ENCODE data around the gene RETREG1.
"Not testable (repeated sequence)": the region's sequence is repeated elsewhere in the genome, so short reads cannot be mapped to it uniquely, and the experiment has no call there.

The RETREG1 gene

DNA sequence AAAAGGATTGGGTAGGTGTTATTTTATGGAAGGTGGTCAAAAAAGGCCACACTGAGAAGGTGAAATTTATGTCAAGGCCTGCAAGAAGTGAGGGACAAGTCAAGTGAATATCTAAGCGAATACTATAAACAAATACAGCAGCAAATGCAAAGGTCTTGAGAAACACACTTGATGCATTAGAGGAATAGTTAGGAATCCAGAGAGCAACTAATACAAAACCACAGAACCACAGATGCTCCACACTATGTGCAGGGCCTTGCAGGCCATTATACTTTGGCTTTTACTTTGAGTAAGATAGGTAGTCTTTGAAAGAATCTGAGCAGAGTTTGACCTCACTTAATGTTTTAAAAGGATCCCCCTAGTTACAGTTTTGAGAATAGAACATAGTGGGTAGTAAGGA, 155.8 kb downstream of the RETREG1 start:
- ATAC-seq (no peak), DNase-seq (ENCODE audit: low spot score in 2 of 2) (no peak)
- H3K36me3 Mint-ChIP-seq: peaks cover 97% of the 10 kb centered on the region
- H3K27ac Mint-ChIP-seq: peak overlapping the region; percentile 51
- peak overlapping the region; percentile 10 for H3K4me3 Mint-ChIP-seq
- H3K4me1 Mint-ChIP-seq: peaks cover 75% of the 10 kb centered on the region
- H3K9me3 Mint-ChIP-seq: no peaks in the 10 kb centered on the region

DNA sequence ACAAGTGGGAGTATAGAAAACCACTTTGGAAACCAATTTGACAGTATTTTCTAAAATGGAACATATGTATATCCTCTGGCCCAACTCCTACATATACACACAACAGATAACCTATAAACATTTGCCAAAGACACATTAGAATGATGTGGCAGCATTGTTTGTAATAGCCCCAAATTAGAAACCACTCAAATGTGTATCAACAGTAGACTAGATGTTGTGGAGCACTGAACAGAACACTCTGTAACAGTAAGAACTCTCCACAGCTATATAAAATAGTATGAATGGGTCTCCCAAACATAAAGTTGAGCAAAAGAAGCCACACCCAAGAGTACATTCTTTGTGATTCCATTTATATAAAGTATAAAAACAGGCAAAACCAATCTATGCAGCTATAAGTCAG, 157.3 kb downstream of the RETREG1 start:
- H3K4me1 Mint-ChIP-seq: peaks cover 63% of the 10 kb centered on the region
- peak overlapping the region; percentile 27 for H3K27ac Mint-ChIP-seq
- no peak for DNase-seq (ENCODE audit: low spot score in 2 of 2)
- no peaks in the 10 kb centered on the region for H3K9me3 Mint-ChIP-seq
- H3K4me3 Mint-ChIP-seq: no peak overlapping the region
- ATAC-seq: peak; percentile 68
- H3K36me3 Mint-ChIP-seq: peaks cover 98% of the 10 kb centered on the region

DNA sequence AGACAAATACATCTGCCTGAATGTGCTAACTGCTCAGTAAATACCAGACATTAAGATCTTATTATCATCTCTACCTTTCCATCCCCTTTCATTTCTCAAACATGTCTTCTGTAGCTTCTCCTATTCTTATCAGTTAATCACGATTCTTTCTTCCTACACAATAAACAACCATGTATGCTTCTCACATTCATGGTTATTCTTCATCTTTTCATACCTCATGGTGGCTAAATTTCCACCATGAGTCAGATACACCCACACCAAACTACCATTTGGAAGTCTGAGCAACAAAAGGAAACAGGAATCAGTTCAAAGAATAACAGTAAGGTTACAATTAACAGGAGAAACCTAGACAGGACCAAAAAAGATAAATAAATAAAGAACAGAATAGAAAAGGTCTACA, 158.9 kb downstream of the RETREG1 start:
- H3K4me1 Mint-ChIP-seq: peaks cover 51% of the 10 kb centered on the region
- H3K9me3 Mint-ChIP-seq: no peaks in the 10 kb centered on the region
- peak overlapping the region; percentile 1 for H3K4me3 Mint-ChIP-seq
- DNase-seq (ENCODE audit: low spot score in 2 of 2): no peak
- H3K27ac Mint-ChIP-seq: peak overlapping the region; percentile 2
- ATAC-seq: peak; percentile 64
- H3K36me3 Mint-ChIP-seq: peaks cover 100% of the 10 kb centered on the region

DNA sequence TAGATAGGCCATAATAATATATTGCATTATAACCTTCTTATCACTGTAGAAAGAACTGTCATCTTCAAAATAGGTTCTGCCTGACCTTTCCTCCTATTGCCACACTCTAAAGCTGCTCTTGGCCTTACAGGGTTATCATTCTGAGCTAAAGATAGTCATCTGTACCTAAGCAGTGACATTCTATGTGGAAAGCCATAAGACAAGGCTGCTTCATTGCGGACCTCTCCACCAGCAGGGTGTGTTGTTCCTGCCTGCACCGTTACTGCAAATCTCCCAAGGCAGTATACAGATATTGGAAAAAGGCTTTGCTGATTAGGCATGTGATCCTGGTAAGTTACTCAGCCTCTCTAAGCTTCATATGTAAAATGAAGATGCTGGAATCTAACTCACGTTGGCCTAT, 159.3 kb downstream of the RETREG1 start:
- Mint-ChIP-seq H3K4me3 (peak overlapping the region; percentile 1), H3K4me1 (peaks cover 51% of the 10 kb centered on the region), H3K36me3 (peaks cover 100% of the 10 kb centered on the region), H3K27ac (peak overlapping the region; percentile 2), H3K9me3 (no peaks in the 10 kb centered on the region)
- no peak for DNase-seq (ENCODE audit: low spot score in 2 of 2)
- no peak for ATAC-seq

DNA sequence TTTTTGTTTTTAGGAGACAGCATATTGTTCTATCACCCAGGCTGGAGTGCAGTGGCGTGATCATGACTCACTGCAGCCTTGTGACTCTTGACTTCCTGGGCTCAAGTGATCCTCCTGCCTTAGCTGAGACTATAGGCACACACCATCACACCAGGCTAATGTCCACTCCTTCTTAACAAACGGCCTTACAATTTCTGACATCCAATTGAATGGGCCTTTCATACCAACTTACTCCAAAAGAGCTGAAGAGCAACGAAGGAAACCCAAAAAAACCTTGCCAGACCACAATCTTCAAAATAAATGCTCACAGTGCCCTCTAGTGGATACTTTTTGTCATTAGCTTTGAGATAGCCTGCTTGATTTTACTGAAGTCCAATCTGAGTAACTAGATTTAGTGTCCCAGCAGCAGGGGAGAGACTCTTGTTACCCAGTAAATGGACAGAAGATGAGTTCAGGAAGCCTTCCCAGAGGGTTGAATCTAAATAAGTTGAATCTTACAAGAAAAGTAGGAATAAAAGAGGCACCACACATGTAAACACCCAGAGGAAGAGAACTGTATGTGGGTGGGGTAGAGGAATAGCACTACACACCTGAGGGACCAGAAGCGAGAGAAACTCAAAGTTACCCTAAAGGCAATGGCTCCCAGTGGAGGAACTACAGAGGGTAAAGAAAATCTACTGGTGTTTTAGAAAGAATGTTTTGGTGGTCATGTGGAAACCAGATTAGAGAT, 160.5 kb downstream of the RETREG1 start:
- DNase-seq (ENCODE audit: low spot score in 2 of 2): peak in 1 of 2 donors; percentile 63
- Mint-ChIP-seq H3K4me3 (peak overlapping the region; percentile 44), H3K9me3 (no peaks in the 10 kb centered on the region), H3K36me3 (peaks cover 100% of the 10 kb centered on the region), H3K27ac (peak overlapping the region; percentile 93), H3K4me1 (peaks cover 42% of the 10 kb centered on the region)
- peak; percentile 89 for ATAC-seq

DNA sequence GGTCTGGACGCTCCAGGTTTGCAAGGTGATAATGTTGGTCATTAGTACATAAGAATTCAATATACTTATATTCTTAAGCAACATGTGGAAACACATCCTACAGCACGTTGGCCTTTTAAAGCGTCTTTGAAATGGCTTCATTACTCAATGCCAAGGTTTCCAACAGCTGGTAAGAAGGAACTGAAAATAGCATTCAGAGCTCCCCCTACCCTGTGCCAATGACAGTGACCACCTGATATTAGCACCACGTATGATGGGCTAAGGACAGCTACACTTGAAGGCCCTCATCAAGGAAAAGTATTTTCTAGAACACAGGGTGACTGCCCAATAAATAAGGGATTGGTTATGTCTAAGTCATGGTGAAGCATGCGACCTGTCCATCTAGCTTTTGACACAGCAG, 161.1 kb downstream of the RETREG1 start:
- Mint-ChIP-seq H3K4me3 (peak overlapping the region; percentile 44), H3K36me3 (peaks cover 100% of the 10 kb centered on the region), H3K9me3 (no peaks in the 10 kb centered on the region), H3K27ac (peak overlapping the region; percentile 93), H3K4me1 (peaks cover 36% of the 10 kb centered on the region)
- no peak for DNase-seq (ENCODE audit: low spot score in 2 of 2)
- no peak for ATAC-seq

DNA sequence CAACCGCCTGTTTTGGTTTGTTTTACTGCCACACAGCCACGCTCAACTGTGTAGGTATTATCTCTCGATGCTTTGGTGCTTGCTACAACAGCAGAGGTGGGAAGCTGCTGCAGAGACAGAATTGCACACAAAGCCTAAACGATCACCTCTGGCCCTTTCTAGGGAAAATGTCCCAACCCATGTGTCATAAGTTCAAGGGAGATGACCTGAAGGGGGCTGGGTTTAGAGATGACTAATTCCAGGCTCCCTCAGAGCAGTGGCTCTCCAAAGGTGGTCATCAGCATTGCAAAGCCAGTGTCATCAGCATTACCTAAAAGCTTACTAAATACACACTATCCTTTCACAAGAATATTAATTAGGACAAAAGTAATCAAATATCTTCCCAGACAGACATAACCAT, 162.1 kb downstream of the RETREG1 start:
- peaks cover 100% of the 10 kb centered on the region for H3K36me3 Mint-ChIP-seq
- H3K27ac Mint-ChIP-seq: no peak overlapping the region
- no peak for DNase-seq (ENCODE audit: low spot score in 2 of 2)
- ATAC-seq: no peak
- peaks cover 26% of the 10 kb centered on the region for H3K4me1 Mint-ChIP-seq
- no peak overlapping the region for H3K4me3 Mint-ChIP-seq
- no peaks in the 10 kb centered on the region for H3K9me3 Mint-ChIP-seq

DNA sequence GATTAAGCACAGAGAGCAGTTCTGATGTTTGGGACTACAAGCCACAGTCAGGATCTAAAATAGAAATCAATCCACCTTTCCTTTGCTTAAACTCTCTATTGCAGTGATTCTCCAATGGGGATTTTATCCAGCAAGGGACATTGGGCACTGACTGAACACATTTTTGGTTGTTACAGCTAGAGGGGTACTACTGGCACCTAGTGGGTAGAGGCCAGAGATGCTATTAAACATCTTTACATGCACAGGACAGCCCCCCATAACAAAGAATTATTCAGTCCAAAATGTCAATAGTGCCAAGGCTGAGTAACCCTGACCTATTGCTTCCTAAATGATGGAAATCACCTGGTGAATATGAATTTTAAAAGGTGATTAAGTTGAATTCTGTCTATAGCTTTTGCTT, 163.2 kb downstream of the RETREG1 start:
- Mint-ChIP-seq H3K9me3 (no peaks in the 10 kb centered on the region), H3K36me3 (peaks cover 100% of the 10 kb centered on the region), H3K4me3 (no peak overlapping the region), H3K27ac (no peak overlapping the region), H3K4me1 (peaks cover 20% of the 10 kb centered on the region)
- DNase-seq (ENCODE audit: low spot score in 2 of 2) (no peak), ATAC-seq (no peak)

DNA sequence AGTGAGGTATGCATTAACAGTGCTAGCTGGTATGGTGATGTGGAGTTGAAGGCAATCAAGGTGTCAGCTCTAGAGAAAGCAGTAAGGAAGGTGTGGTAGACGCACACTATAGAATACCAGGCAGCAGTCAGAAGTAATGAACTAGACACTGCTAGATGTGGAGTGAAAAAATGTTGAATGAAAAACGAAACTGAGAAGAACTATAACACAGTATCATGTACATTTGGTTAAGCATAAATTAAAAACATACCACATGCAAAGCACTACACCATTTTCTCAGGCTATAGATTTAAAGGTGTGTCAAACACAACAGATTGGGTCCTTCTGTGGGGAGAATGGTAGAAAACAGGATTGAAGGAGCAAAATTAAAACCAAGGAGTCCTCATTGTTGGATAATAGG, 166.6 kb downstream of the RETREG1 start:
- Mint-ChIP-seq H3K4me1 (no peaks in the 10 kb centered on the region), H3K36me3 (peaks cover 95% of the 10 kb centered on the region), H3K9me3 (no peaks in the 10 kb centered on the region), H3K4me3 (no peak overlapping the region), H3K27ac (no peak overlapping the region)
- DNase-seq (ENCODE audit: low spot score in 2 of 2) (no peak), ATAC-seq (no peak)

DNA sequence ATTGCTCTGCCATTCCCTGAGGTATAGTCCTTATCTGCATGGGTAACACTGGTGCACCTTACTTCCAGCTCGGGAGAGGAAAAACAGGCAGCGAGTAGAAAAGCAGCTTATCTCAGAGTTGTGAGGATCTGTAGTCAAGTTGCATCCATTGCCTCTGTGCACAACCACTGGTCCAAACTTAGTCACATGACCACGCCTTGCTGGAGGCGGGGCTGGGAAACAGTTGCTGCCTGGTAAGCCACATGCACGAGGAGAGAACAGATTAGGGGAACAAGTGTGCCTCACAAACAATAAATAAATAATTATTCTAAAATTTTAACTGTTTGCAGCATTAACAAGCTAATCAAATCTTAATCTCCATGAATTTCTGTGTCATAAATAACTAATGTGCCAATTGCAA, 169.8 kb downstream of the RETREG1 start:
- ATAC-seq (no peak), DNase-seq (ENCODE audit: low spot score in 2 of 2) (no peak)
- no peak overlapping the region for H3K4me3 Mint-ChIP-seq
- H3K36me3 Mint-ChIP-seq: peaks cover 63% of the 10 kb centered on the region
- H3K9me3 Mint-ChIP-seq: no peaks in the 10 kb centered on the region
- no peak overlapping the region for H3K27ac Mint-ChIP-seq
- no peaks in the 10 kb centered on the region for H3K4me1 Mint-ChIP-seq

DNA sequence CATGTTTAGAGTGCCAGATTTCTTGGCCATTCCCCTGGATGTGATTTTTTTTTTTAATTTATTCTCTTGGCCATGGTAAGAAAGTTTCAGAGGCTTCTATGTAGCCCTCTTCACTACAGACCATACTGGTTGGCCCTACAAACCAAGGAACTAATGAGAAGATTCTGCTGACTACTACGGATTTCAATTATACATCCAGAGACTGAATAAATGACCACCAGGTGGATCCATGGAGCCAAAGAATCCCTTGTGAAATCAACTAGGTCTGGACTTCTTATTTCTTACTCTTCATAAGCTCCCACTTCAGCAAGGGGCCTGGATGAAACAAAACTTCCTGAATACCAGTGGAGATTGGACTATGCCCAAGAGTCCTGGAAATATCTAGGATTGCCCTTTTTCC, 178.8 kb downstream of the RETREG1 start:
- ATAC-seq (no peak), DNase-seq (ENCODE audit: low spot score in 2 of 2) (no peak)
- Mint-ChIP-seq H3K4me3 (no peak overlapping the region), H3K27ac (no peak overlapping the region), H3K36me3 (peaks cover 4% of the 10 kb centered on the region), H3K9me3 (no peaks in the 10 kb centered on the region), H3K4me1 (no peaks in the 10 kb centered on the region)

DNA sequence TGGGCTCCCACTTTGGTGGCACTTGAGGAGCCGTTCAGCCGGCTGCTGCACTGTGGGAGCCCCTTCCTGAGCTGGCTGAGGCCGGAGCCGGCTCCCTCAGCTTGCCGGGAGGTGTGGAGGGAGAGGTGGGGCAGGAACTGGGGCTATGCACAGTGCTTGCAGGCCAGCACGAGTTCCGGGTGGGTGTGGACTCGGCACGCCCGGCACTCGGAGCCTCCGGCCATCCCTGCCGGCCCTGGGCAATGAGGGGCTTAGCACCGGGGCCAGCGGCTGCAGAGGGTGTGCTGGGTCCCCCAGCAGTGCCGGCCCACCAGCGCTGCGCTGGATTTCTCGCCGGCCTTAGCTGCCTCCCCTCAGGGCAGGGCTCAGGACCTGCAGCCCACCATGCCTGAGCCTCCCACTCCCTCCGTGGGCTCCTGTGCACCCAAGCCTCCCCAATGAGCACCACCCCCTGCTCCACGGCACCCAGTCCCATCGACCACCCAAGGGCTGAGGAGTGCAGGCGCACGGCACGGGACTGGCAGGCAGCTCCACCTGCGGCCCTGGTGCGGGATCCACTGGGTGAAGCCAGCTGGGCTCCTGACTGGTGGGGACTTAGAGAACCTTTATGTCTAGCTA, 180.6 kb downstream of the RETREG1 start:
- H3K4me1 Mint-ChIP-seq; H3K27ac Mint-ChIP-seq; DNase-seq (ENCODE audit: low spot score in 2 of 2); ATAC-seq; H3K36me3 Mint-ChIP-seq; H3K4me3 Mint-ChIP-seq; H3K9me3 Mint-ChIP-seq: not testable (repeated sequence)

DNA sequence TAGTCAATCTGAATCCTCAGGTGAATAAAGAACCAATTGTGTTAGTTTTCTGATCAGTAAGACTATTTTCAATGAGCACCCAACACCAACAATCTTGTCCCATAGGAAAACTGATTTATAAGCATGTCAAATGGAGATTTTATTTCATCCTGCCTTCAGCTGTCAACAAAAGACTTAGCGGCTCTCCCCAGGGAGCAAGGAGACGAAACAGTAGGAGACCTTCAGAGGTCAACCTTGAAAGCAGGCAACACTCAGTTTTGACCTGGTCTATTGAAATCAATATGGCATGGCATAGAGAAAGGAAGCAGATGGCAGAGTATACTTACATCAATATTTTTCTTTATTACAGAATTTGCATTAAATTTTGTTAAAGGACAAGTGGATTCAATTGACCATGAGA, 185.3 kb downstream of the RETREG1 start:
- Mint-ChIP-seq H3K27ac (no peak overlapping the region), H3K9me3 (no peaks in the 10 kb centered on the region), H3K4me3 (no peak overlapping the region), H3K36me3 (no peaks in the 10 kb centered on the region), H3K4me1 (no peaks in the 10 kb centered on the region)
- DNase-seq (ENCODE audit: low spot score in 2 of 2): no peak
- ATAC-seq: no peak

DNA sequence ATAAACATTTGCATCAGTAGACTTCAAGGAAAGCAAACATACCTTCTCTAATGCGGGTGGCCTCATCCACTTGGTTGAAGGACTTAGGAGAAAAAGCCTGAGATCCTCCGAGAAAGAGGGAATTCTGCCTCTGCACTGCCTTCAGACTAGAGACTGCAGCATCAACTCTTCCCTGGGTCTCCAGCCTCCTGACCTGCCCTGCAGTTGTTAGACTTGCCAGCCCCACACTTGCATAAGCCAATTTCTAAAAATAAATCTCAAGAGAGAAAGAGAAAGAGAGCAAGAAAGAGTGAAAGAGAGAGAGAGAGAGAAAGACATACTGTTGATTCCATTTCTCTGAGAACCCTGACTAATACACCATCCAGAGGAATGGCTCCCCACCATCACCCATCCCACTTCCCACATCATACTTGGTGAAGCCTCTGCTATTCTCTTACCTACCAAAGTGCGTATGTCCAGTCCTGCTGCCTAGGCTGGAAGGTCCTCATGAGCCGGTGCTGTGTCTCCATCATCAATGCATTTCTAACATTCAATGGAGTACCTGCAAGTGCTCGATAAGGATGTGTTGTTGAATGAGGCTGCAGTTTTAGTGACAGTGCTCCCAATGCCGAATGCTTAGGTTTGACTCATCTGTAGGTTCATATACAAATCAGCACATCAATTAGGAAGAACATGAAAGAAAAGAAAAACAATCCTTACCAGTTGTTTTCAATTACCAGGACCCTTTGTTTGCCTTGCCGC, 186.3 kb downstream of the RETREG1 start:
- H3K27ac Mint-ChIP-seq: no peak overlapping the region
- H3K9me3 Mint-ChIP-seq: no peaks in the 10 kb centered on the region
- DNase-seq (ENCODE audit: low spot score in 2 of 2) (no peak), ATAC-seq (no peak)
- H3K36me3 Mint-ChIP-seq: no peaks in the 10 kb centered on the region
- H3K4me1 Mint-ChIP-seq: no peaks in the 10 kb centered on the region
- H3K4me3 Mint-ChIP-seq: no peak overlapping the region

DNA sequence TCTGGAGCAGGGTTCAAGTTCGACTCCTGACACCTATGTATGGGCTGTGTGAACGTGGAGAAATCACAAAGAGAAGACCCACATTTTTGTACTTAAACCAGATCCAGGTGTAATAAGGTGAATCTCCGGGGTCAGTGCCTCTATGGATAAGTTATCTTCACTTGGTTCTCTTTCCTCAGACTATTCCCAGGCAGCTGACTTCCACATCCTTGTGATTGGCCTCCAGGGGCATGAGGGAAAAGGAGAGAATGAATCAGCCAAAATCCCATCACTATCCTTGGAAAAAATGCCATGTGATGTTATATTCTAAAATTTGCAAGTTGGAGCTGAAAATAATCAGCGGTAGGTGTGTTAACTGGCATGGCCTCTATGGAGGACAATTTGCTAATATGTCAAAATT, 188.4 kb downstream of the RETREG1 start:
- ATAC-seq: no peak
- H3K4me1 Mint-ChIP-seq: no peaks in the 10 kb centered on the region

DNA sequence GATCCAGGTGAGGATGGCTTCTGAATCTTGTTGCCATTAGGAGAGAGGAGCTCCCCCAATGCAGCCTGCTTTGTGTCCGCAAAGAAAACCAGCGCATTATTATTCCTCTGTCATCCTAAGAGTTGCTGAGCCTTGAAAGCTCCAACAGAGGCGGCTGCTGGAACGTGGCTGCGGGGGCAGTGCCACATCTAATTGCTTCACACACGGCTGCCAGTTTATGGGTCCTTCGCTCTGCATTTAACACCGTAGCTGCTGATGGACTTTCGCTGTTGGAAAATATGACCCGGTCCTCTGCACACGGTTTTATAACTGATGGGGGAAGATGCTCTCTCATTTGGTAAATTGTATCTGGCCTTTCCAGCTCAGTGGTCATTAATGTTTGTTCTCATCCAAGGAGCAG, 189.2 kb downstream of the RETREG1 start:
- H3K9me3 Mint-ChIP-seq: no peaks in the 10 kb centered on the region
- no peak overlapping the region for H3K27ac Mint-ChIP-seq
- ATAC-seq: no peak

More for the DNA sequence above, 188.4 kb downstream of the RETREG1 start:
- H3K36me3 Mint-ChIP-seq: no peaks in the 10 kb centered on the region
- no peaks in the 10 kb centered on the region for H3K9me3 Mint-ChIP-seq
- no peak overlapping the region for H3K27ac Mint-ChIP-seq
- no peak overlapping the region for H3K4me3 Mint-ChIP-seq
- DNase-seq (ENCODE audit: low spot score in 2 of 2): no peak

More for the DNA sequence above, 189.2 kb downstream of the RETREG1 start:
- no peaks in the 10 kb centered on the region for H3K36me3 Mint-ChIP-seq
- no peaks in the 10 kb centered on the region for H3K4me1 Mint-ChIP-seq
- H3K4me3 Mint-ChIP-seq: no peak overlapping the region
- no peak for DNase-seq (ENCODE audit: low spot score in 2 of 2)
